ELF-1 (cell line): ENCODE data around the gene CDK14.

Source experiments
- DNase-seq: peaks from one replicate; pipeline ENCODE4 v3.0.0-alpha.2; 2016; ENCODE audit warnings: low read depth, low spot score

The CDK14 gene

DNA sequence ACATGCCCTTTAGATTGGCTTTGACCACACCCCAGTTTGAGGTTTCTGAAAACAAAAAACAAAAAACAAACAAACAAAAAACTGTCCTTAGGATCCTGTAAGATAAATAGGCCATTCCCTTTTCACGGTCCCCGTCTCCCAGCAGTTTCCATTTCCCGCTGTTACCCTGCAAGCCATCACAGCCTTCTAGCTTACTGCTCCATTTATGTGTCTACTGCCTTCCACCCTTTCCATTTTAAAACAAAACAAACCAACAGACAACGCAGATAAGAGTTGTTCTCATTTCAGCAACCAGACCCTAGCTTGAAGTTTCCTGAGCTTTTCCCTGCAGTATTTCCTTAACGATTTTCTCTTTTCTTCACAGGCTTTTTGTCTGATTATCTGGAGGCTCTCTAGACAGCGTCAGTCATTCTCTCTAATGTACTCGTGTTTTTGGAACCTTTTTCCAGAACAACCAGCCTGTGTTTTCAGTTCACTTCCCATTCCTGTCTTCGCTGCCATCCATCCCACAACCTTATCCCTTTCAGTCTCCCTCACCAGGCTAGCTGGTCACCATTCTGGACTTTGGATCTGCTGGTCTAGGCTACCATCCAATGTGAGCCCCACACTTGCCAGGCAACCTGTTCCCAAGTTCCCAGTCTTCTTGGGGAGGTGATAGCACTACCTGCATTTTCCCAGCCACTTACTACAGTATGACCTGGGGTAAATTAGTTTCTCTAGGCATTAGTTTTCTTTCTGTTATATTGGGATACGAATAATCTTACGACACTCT is 350.8 kb downstream of the CDK14 start:
- no peak for DNase-seq

DNA sequence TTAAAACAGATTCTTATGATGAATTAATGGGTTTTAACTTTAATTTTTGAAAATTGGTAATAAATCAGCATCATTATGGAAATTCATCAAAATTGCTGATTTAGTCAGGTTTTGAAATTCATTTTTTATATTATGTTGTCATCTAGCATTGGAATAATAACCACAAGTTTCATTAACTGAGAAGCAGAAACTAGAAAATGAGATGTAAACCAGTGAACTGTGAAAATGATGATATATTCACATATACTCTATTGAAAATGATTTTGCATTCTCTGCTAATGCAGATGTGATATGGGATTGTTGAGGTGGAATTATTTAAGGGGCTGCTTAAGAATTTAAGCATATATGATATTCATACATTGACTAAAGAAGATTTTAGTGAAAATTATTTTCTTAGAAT is 352.0 kb downstream of the CDK14 start:
- DNase-seq, result no peak

DNA sequence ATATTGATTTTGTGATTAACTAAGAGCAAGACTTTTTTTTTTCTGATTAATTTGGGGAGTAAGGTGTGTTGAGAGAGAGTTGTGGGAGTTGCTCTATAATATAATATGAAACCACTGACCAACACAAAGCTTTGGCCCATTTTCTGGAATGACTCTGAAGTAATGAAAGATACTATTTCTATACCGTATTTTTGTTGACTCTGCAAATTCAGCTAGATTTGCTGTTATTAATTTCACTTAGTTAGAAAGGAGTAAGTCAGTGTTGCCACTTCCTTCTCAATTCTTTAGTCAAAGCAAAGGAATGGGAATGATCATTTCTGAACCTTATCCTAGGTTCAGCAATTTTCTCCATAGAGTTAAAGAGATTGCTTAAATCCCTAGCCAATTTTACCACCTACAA is 355.1 kb downstream of the CDK14 start:
- no peak for DNase-seq

DNA sequence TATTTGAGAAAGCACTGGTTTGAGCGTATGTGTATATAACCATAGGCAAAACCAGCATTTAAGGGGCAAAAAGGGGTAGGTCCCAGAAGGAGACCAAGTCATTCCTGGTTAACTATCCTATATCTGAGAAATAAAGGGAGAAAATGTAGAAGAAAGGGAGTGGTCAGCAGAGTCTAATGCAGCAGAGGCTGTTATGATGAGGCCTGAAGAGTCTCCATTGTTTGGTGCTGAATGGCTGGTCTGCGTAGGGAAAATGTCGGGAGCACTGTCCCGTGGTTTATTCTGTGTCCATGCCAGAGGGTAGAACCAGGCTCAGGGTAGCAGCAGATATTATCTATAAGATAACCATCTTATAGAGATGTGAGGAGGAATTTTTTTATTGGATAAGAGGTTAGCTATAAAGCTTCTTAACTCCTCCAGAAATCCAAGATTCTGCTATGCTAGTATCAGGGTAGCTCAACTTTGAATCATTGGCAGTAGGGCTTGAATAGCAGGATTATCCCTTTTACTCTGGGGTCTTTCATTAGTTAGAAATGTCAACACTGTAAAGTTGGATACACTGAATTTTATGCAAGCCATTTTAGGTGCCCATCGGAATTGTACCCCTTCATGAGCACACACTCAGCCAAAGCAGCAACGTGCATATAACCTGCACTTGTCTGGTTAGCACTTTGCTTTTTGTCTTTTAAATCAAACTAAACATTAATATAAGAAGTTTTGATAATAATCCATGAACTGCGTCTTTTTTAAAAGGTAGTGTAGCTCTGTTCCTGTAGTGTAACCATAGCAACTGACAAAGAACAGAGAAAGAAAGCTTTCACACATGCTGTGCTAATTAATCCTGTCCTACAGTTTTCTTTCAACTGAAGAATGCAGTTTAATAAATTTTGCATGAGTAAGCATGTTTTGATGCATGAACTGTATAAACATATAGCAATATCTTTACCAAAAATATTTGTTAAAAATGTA is 356.1 kb downstream of the CDK14 start:
- DNase-seq, result no peak

DNA sequence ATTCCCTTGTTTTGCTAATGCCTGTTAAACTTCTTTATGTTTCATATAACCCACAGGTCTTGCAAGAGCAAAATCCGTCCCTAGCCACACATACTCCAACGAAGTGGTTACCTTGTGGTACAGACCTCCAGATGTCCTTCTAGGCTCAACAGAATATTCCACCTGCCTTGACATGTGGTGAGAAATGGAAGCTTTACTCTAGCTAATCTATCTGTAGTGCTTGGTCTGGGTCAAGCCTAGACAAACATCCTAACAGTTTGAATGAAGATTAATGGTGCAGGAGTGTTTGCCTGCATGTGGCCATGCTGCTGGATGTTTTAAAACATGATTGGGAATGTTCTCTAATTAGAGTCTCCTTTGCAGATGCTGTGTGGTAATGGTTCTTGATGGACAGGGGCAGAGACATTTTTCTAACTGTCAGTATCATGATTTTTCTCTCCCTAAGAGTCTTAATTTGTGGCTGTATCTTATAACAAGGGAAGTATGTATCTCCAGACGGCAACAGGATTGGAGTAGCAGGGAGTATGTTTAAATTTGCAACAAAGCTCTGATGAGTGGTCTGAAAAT is 359.6 kb downstream of the CDK14 start:
- no peak for DNase-seq

DNA sequence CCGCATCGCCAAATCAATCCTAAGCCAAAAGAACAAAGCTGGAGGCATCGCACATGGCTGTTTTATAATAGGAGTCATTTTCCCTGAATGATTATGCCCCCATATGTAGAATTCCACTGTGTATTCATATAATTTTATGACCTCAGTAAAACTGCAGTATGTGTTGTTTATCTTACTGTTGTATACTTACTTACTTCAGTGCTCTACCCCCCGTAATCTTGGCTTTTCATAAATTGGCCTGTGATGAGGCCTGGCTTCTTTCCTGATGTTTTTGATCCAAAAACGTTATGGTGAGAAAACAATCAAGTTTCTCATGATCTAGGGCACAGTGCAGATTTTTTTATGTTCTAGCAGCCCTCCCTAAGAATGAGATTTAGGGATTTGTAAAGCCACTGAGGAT is 361.8 kb downstream of the CDK14 start:
- DNase-seq, result no peak

DNA sequence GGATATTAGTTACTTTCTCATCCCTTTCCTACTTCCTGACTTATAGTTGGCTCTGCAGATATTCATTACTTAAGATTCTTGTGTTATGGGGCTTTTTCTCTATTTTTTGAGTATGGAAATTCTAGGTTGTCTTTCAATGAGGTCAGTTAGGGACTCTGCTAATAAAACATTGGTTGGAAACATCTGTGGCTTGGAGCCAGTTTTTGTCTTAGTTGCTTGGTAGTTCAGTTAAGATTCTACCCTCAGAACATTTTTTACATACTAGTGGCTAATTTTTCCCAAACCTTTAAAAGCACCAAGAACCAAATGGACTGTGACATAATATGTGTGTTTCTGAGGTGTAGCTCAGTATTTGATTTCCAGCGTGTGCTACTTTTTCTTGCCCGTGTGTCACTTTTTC is 362.5 kb downstream of the CDK14 start:
- DNase-seq, result no peak

DNA sequence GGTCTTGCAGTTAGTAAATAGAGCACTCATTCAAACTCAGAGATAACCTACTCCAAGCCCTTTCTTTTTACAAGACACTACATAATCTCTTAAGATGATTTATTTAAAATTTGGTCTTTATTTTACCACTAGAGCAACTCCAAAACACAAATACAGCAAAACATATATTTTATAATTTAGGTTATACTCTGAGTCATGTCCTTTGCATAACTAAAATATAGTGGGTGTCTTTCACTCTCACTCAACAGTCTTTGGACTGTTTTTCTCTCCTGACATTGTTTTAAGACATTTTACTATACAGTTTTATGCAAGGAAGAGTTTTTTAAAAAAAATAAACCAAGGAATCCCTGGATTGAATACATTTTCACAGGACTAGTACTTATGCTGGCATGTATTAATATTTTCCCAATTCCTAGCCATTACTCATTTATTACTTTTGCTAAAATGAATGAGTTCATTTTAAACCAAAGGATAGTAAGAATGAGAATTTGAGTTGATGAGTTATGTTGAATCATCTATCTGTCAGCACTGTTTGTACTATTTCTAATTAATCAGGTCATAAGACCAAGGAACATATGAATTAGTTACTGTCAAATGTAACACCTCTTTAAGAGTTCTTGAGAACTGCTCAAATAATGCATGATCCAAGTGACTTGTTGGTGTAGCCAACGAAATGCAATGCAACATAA is 365.1 kb downstream of the CDK14 start:
- no peak for DNase-seq

DNA sequence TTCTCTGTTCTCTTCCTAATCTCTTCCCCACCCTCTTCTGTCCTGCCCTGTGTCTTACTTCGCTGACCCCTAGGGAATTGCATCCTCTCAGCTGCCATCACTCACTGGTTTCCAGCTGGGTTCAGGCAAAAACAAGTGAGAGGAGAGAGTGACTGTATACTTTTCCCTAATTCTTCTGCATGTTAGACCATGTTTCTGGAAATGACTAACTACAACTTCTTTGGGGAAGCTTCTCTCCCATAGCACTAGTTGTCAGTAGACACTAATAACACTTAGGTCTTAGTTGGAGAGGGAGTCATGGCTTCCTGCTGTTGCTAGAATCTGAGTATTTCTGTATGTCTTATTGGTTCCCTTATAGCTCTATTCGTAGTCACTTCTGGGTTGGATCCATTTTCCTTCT is 369.1 kb downstream of the CDK14 start:
- no peak for DNase-seq

DNA sequence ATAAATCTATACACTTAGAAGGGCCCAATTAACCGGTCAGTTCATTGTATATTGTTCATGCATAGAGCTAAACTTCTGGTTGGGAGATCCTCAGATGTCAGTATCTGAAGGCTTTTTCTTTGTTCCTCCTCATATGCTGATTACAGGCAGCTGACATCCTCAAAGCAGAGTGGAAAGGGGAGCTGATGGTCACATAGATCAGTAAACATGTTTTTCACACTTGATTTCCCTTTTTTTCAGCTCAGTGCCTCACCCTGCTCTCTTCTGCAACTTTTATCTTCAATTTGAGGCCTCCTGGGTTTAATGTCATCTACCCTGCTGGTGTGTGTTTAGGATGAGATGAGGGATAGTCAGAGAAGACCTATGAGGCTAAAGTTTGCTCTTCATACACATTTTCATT is 370.2 kb downstream of the CDK14 start:
- no peak for DNase-seq

DNA sequence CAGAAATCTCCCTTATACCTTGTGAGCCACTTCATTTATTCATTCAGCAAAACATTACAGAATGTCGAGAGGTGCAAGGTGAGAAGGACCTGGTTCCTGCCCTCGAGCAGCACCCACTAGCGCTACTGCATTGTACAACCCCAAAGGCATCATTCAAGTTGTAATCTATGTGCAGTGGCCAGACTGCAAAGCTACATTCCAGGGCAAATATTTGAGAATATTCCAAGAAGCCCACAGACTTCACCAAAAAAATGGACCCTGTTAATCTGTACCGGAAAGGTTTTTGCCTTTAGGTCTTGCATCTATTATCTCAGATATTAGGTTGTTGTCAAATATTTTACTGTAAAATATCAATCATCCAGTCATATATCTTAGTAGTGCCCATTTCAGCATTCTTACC is 372.8 kb downstream of the CDK14 start:
- DNase-seq, result no peak

DNA sequence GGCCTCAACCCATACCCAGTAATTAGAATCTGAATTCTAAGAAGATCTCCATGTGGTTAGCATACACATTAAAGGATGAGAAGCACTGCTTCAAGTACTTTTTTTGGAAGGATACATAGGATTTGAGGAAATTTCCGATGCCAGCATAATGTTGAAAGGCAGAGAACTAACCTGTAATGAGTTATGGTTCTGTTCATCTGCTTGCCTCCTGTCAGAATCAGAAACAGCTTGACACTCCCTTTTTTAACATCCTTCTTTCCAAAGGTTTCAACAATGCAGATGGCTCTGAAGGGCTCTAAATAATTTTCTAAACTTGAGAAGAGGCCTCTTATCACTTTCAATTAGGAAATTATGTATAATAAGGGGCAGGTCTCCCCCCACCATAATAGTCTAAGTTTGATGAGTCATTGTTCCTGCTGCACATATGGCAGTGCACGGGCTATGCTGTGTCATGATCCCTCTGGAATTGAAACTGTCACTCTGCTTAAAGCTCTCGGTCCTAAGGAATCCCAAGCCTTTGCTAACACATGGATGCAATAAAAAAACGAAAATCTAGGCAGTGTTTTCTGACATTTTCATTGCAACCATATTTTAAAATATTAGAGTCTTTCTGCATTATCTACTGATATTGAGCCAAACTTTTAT is 376.9 kb downstream of the CDK14 start:
- no peak for DNase-seq

DNA sequence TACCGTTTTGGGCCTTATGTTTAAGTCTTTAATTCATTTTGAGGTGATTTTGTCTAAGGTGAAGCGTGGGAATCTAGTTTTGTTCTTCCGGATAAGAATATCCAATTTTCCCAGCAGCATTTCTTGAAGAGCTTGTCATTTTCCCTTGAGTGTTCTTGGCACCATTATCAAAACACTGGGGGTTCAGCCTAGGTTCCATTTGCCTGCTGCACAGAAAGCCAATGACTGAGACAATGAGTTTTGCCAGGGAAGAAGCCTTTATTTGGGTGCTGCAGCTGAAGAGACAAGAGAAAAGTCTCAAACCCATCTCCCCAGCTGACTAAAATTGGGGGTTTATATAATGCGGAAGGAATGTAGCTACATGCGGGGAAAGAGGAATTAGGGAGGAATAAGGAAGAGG is 380.9 kb downstream of the CDK14 start:
- no peak for DNase-seq

DNA sequence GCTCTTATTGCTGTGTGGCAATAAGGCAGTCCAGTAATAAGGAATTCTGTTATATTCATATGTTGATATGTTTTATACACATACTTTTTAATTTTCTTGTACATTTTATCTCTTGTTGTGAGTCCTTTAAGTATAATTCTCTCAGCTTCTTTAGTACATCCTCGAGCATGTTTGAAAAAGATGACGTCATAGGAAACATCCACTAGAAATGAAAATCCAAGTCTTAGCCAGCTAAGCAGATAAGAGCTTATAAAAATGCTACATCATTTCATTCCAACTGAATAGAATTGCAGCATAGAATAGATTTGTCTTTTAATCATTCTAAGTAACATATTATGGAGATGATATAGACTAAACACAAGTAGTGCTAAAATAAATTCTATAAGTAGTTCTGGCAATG is 384.4 kb downstream of the CDK14 start:
- DNase-seq, result no peak

DNA sequence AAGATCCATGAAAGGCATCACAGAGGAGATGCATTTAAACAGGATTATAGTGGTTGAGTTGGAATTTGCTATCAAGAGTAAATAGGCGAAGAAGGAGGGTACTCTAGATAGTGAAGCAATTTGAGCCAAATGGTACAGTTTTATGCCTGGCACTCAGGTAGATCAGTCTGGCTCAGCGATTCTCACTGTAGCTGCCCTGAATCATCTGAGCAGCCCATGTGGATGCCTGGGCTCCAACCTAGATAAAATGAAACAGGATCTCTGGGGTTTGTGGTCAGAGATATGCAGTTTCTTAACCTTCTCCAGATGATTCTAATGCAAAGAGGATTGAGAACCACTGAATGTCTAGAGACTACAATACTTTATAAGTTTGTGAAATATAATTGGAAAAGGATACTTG is 386.1 kb downstream of the CDK14 start:
- no peak for DNase-seq

DNA sequence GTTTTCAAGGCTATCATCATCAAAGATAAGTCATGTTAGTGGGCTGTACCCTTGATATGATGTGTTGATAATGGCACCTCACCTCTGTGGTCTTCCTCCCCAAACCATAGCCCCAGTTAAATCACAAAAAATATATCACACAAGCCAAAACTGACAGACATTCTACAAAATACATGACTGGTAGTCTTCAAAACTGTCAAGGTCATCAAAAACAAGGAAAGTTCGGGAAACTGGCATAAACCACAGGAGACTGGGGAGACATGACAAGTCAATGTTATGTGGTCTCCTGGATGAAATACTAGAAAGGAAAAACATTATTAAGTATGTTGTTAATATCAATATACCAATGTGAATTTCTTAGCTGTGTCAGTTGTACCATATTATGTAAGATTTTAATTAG is 388.6 kb downstream of the CDK14 start:
- no peak for DNase-seq

DNA sequence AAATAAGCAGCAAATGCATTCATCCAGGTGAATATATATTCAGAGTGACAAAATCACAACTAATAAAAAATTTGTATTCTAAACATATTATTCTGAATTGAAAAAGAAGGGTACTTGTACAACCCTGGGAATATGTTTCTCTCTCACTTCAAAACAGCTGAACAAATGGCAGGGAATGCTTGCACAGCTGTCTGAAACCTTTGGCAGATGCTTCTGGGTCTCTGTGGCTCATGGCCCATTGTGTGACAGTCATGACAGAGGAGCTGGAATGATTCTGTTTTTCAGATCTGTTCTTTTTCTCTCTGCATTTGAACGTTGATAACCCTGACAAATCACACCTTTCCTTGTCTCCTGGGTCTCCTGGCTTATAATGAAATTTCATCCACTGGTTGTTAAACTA is 392.4 kb downstream of the CDK14 start:
- no peak for DNase-seq

DNA sequence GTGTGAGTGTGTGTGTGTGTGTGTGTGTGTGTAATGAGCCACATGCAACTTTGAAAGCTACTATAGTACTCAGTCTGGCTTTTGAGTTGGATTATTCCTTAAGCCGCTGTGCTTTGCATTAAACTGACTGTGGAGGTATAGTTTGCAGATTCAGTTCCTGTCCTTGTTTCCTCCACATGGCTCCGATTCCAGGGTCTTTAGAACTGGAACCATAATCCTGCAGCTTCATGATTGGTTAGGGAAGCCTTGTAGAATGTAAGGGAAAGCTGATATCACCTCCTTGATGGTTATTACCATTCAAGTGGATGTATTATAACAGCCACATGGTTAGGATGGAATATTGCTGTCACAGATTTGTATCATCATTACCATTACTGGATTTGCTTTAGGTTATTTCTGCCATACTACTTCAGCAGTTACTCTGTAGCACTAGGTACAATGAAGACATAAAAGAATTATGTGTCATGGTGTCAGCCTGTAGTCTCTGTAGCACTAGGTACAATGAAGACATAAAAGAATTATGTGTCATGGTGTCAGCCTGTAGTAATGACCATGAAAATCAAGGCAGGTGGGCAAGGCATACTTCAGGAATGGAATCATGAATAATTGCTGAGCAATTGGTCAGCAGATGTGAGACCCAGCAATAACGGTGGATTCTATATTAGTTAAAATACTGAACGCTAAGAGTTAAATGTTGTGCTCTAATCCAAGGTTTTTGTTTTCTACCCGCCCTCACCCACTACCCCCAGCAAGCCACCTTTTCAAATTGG is 393.1 kb downstream of the CDK14 start:
- no peak for DNase-seq

DNA sequence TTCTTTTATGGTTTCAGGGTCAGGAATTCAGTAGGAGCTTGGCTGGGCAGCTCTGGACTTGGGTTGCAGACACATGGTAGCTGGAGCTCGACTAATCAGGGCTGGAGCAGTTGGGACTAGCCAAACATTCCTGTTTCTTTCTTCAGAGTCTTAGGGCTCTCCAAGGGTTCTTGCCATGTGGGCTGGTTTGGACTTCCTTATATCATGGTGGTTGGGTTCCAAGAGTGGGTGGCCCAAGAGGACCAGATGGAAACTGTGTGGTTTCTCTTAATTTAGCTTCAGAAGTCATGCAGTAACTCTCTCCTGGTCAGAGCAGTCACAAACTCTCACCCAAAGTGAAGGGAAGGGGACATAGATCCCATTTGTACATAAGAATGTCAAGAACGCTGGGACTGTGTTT is 398.0 kb downstream of the CDK14 start:
- DNase-seq, result no peak

DNA sequence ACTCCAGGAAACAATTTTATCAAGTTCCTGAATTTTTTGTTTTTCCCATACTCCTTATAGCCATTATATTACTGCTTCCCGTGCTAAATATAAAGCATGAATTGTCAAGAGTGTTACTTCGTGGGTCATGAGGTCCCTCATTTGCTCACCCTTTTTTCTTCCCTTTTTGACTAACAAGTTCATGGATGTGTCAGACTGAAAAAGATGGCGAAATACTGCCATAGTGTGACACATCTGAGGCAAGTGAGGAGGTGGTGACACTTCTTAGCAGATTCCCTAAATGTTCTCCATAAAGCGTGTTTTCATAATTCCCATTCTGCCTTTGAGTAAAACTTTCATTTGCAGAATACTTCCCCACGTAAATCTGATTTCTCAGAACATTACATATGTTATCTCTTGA is 398.5 kb downstream of the CDK14 start:
- DNase-seq, result no peak

DNA sequence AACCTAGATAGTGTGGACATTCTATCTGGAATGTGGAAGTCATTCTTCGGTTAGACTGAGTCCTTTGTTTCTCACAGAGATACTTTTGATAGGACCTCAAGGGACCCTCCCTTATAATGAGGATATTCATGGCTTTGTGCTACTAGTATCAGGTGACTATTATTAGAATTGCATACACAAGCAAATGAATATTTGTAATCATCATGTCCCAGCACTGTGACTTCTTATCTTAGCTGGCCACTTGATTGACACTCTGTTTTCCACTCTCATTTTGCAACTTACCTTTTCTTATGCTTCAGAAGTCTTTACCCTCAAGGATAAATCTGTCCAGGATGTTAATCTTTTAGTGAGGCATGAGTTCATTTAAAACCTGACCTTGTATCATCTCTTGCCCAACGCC is 399.9 kb downstream of the CDK14 start:
- no peak for DNase-seq
